RWPE2 (cell line): ENCODE measurements around the gene PAK2.

Experiments used
- ATAC-seq: fragments of 200-7000 bp; cut with Tn5 transposase; 3 replicates; pipeline ENCODE4 v1.9.1; 2021; ENCODE audit warnings: low read depth
- DNase-seq: peaks from one replicate; pipeline ENCODE4 v3.0.0-alpha.2; 2020; ENCODE audit warnings: low spot score
- H3K27ac ChIP-seq: fragments of 450-650 bp; 2 replicates; pipeline ENCODE4 v1.5.1; 2017; ENCODE audit warnings: mild to moderate bottlenecking; ENCODE audit not compliant: poor library complexity, severe bottlenecking
- H3K27me3 ChIP-seq: fragments of 250-450 bp; sonication (Bioruptor Pico); 2 replicates; pipeline ENCODE4 v1.5.1; 2021; ENCODE audit warnings: mild to moderate bottlenecking, moderate library complexity; ENCODE audit not compliant: insufficient read depth, poor library complexity, severe bottlenecking
- H3K36me3 ChIP-seq: fragments of 250-450 bp; sonication (Bioruptor Pico); 2 replicates; pipeline ENCODE4 v1.5.1; 2020; ENCODE audit warnings: low read depth, mild to moderate bottlenecking, moderate library complexity
- H3K4me1 ChIP-seq: fragments of 250-450 bp; sonication (Bioruptor Pico); 2 replicates; pipeline ENCODE4 v1.5.1; 2021; ENCODE audit warnings: mild to moderate bottlenecking, moderate library complexity; ENCODE audit not compliant: insufficient read depth, poor library complexity, severe bottlenecking
- H3K4me3 ChIP-seq: fragments of 250-450 bp; sonication (Bioruptor Pico); 2 replicates; pipeline ENCODE4 v1.5.1; 2021; ENCODE audit warnings: mild to moderate bottlenecking, moderate library complexity; ENCODE audit not compliant: severe bottlenecking
- H3K9me3 ChIP-seq: fragments of 250-450 bp; sonication (Bioruptor Pico); 2 replicates; pipeline ENCODE4 v1.5.1; 2021; ENCODE audit warnings: mild to moderate bottlenecking, moderate library complexity; ENCODE audit not compliant: severe bottlenecking
- CTCF ChIP-seq: fragments of 450-650 bp; IDR thresholded peaks from one replicate; pipeline ENCODE4 v1.5.1; 2017; ENCODE audit warnings: mild to moderate bottlenecking, moderate library complexity; ENCODE audit not compliant: poor library complexity, severe bottlenecking

PAK2 gene

GRCh38 chr3:196706327-196706726 lies 33.3 kb upstream of the PAK2 start:
- H3K4me3 ChIP-seq, result no peak overlapping the region
- no peak for TF ChIP-seq CTCF
- peaks cover 20% of the 10 kb centered on the region for H3K4me1 ChIP-seq
- DNase-seq (no peak), ATAC-seq (no peak)
- H3K9me3 ChIP-seq, result no peaks in the 10 kb centered on the region
- H3K27ac ChIP-seq, result no peak overlapping the region
- no peaks in the 10 kb centered on the region for H3K27me3 ChIP-seq
- H3K36me3 ChIP-seq, result no peaks in the 10 kb centered on the region

GRCh38 chr3:196706731-196707130 lies 32.9 kb upstream of the PAK2 start:
- Histone ChIP-seq H3K4me1 (peaks cover 20% of the 10 kb centered on the region), H3K4me3 (no peak overlapping the region), H3K27me3 (no peaks in the 10 kb centered on the region), H3K9me3 (no peaks in the 10 kb centered on the region), H3K36me3 (no peaks in the 10 kb centered on the region), H3K27ac (no peak overlapping the region)
- DNase-seq (no peak), ATAC-seq (no peak)
- TF ChIP-seq CTCF, result no peak

GRCh38 chr3:196707566-196707965 lies 32.1 kb upstream of the PAK2 start:
- ATAC-seq (no peak), DNase-seq (no peak)
- Histone ChIP-seq H3K27me3 (no peaks in the 10 kb centered on the region), H3K4me1 (peaks cover 20% of the 10 kb centered on the region), H3K4me3 (no peak overlapping the region), H3K9me3 (no peaks in the 10 kb centered on the region), H3K27ac (peak overlapping the region; percentile 16), H3K36me3 (no peaks in the 10 kb centered on the region)
- TF ChIP-seq CTCF, result no peak

GRCh38 chr3:196708467-196708866 lies 31.2 kb upstream of the PAK2 start:
- no peaks in the 10 kb centered on the region for H3K9me3 ChIP-seq
- no peaks in the 10 kb centered on the region for H3K27me3 ChIP-seq
- H3K4me3 ChIP-seq, result no peak overlapping the region
- peaks cover 20% of the 10 kb centered on the region for H3K4me1 ChIP-seq
- H3K27ac ChIP-seq, result peak overlapping the region; percentile 16
- no peak for TF ChIP-seq CTCF
- H3K36me3 ChIP-seq, result no peaks in the 10 kb centered on the region
- DNase-seq (no peak), ATAC-seq (peak; percentile 24; the same call in 2 of the 3 replicates)

- no peak for TF ChIP-seq CTCF
- peak within 1 kb of the TSS; percentile 97 for H3K4me3 ChIP-seq
- peaks cover 17% of the 10 kb centered on the region for H3K4me1 ChIP-seq
- ATAC-seq (peak; percentile 77), DNase-seq (peak; percentile 66)
- no peaks in the 10 kb centered on the region for H3K9me3 ChIP-seq
- H3K27ac ChIP-seq, result peak within 1 kb of the TSS; percentile 53
- peaks cover 2% of the 10 kb centered on the region; the same call in 1 of the 2 replicates for H3K36me3 ChIP-seq
- H3K27me3 ChIP-seq, result no peaks in the 10 kb centered on the region
These were observed 27.7 kb upstream of the PAK2 start, which contains the start of the genes CEP19 and PIGX for GRCh38 chr3:196711838-196712513. Gene CEP19, minus strand, starts transcription at chr3:196712250. Its CDS starts 3,593 bp downstream, at chr3:196708657. Gene PIGX, plus strand, starts transcription at chr3:196712377.
